T47D (cell line): Measurements from ENCODE around the gene CYP27C1.

Source experiments
- DNase-seq, 2 experiments: peaks; one replicate each; pipeline versions ENCODE4 v3.0.0 to v3.0.0-alpha.2; 2011 to 2012; ENCODE audit warnings: low read depth in 1 of 2, low spot score in 1 of 2
- JUND ChIP-seq: IDR thresholded peaks from 2 replicates; pipeline ENCODE4 v1.6.1; 2012; ENCODE audit warnings: low read depth
- in situ Hi-C: cut with HindIII; loops from 2 replicates; pipeline ENCODE4 v1.10.0; 2016; ENCODE audit warnings: low sequenced_read_pairs, low pct_unique_long_range_greater_than_20kb

The CYP27C1 gene

GRCh38 chr2:127157651-127158485 is 62.2 kb downstream of the CYP27C1 start:
- DNase-seq, result no peak
- in situ Hi-C loops, result no loop called here
- no peak for TF ChIP-seq JUND

DNA sequence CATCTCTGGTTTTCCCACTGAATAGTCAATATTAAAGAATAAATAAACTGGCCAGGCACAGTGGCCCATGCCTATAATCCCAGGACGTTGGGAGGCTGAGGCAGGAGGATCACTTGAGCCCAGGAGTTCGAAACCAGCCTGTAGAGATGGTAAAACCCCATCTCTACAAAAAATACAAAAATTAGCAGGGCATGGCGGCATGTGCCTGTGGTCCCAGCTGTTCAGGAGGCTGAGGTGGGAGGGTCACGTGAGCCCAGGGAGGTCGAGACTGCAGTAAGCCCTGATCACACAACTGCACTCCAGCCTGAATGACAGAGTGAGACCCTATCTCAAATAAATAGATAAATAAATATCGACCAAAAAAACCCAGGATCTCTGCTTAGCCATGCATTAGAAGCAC is 63.0 kb downstream of the CYP27C1 start:
- in situ Hi-C loops, result no loop called here
- no peak for DNase-seq
- TF ChIP-seq JUND, result no peak

GRCh38 chr2:127155947-127156346 is 64.2 kb downstream of the CYP27C1 start:
- TF ChIP-seq JUND, result no peak
- in situ Hi-C loops, result no loop called here
- DNase-seq, result no peak

DNA sequence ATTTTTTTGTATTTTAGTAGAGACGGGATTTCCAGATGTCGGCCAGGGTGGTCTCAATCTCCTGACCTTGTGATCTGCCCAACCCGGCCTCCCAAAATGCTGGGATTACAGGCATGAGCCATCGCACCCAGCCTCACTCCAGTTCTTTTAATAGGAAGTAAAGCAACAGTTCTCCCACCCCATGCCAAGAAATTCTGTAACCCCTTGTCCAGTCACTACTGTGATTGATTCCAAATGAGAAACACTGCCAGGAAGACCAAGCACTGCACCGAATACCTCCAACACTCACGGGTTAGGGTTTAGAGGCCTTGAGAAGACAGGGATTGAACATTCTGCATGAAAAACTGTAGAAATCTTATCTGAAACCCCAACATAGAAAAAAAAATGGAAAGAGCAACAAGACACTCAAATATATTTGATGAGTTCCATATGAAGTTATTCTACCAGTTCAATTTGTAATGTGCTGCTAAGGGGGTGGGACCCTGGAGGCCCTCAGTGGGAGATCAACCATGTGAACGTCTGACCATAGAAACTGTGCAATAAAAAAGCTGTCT is 65.0 kb downstream of the CYP27C1 start:
- DNase-seq, result no peak
- in situ Hi-C loops, result no loop called here

DNA sequence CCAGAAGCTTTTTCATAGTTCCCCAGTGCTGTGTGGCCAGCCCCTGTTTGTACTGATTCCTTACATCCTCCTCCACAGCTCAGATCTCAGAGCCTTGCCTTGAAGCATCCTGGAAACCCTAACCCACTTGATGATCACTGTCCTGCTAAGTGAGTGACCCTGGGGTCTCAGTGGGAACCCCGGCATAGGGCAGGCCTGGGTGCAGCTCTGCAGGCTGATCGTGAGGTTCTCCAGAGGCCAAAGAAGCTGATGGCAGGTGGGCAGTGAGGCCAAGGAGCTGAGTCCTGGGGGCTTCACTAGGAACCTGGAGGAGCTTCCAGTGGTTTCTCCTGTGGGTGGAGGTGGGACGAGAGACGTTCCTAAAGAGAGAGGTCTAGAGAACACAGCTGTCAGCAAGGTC is 65.7 kb downstream of the CYP27C1 start:
- in situ Hi-C loops, result no loop called here
- DNase-seq, result no peak

More for the DNA sequence above, 65.0 kb downstream of the CYP27C1 start:
- TF ChIP-seq JUND, result no peak

DNA sequence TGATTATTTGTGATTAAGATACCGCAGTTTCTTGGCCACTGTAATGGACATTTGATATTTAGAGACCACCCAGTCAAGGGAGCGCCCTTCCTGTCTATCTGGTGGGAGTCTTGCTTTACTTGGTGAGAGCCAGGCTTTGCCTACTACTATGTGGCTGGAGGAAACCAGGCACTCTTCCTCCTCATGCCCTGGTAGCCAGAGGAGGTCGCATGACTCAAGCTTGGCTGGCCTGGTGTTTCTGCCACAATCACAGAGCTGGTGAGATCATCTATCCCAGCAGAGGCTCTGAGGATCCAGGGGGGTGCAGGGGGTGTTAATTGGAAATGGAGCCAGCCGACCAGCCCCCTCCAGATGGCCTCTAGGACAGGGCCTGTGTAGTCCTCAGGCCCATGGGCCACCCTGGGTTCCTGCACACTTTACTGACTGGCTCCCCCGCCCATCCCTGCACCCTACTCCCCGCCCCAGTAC is 66.4 kb downstream of the CYP27C1 start:
- no peak for TF ChIP-seq JUND
- in situ Hi-C loops, result no loop called here
- no peak for DNase-seq

More for the DNA sequence above, 65.7 kb downstream of the CYP27C1 start:
- no peak for TF ChIP-seq JUND

- in situ Hi-C loops, result no loop called here
- DNase-seq, result no peak
- TF ChIP-seq JUND, result no peak
These were observed 69.1 kb downstream of the CYP27C1 start for GRCh38 chr2:127150996-127151395.

GRCh38 chr2:127149384-127149783 is 70.7 kb downstream of the CYP27C1 start:
- in situ Hi-C loops, result no loop called here
- TF ChIP-seq JUND, result no peak
- DNase-seq, result no peak

- DNase-seq, result no peak
- in situ Hi-C loops, result no loop called here
- TF ChIP-seq JUND, result no peak
These were observed 73.1 kb downstream of the CYP27C1 start for GRCh38 chr2:127146820-127147502.

- TF ChIP-seq JUND, result no peak
- in situ Hi-C loops, result no loop called here
- DNase-seq, result no peak
These were observed 73.9 kb downstream of the CYP27C1 start for GRCh38 chr2:127146071-127146725.

GRCh38 chr2:127145280-127145895 is 74.7 kb downstream of the CYP27C1 start:
- in situ Hi-C loops, result no loop called here

More at GRCh38 chr2:127145280-127145895, 74.7 kb downstream of the CYP27C1 start:
- TF ChIP-seq JUND, result no peak
- DNase-seq, result no peak
